Measurements from ENCODE around the gene RTN4IP1.

GRCh38 chr6:106564476-106564875 is 64.8 kb downstream of the RTN4IP1 start:
- TF ChIP-seq CTCF (IDR thresholded peaks at IDR 0.05): no peak
- TF ChIP-seq POLR2A (IDR thresholded peaks at IDR 0.05): no peak
- TF ChIP-seq POLR2AphosphoS5 (IDR thresholded peaks at IDR 0.05): no peak

Measured in upper lobe of left lung (tissue), 4 donors.